GM18517 (cell line): ENCODE data around the gene GPX6.
"Not testable (repeated sequence)": the region's sequence is repeated elsewhere in the genome, so short reads cannot be mapped to it uniquely, and the experiment has no call there.

Experiments used
- ATAC-seq: cut with Tn5 transposase; IDR thresholded peaks from one replicate; pipeline ENCODE4 v1.9.1; 2021; ENCODE audit warnings: mild to moderate bottlenecking, moderate library complexity; ENCODE audit not compliant: unreplicated experiment

Gene GPX6, protein sequence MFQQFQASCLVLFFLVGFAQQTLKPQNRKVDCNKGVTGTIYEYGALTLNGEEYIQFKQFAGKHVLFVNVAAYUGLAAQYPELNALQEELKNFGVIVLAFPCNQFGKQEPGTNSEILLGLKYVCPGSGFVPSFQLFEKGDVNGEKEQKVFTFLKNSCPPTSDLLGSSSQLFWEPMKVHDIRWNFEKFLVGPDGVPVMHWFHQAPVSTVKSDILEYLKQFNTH

GRCh38 chr6:28515676-28516075 lies at the start of gene GPX6:
Gene GPX6, minus strand, starts transcription at chr6:28515793. Its CDS starts 50 bp downstream, at chr6:28515743.
- ATAC-seq, result no peak

DNA sequence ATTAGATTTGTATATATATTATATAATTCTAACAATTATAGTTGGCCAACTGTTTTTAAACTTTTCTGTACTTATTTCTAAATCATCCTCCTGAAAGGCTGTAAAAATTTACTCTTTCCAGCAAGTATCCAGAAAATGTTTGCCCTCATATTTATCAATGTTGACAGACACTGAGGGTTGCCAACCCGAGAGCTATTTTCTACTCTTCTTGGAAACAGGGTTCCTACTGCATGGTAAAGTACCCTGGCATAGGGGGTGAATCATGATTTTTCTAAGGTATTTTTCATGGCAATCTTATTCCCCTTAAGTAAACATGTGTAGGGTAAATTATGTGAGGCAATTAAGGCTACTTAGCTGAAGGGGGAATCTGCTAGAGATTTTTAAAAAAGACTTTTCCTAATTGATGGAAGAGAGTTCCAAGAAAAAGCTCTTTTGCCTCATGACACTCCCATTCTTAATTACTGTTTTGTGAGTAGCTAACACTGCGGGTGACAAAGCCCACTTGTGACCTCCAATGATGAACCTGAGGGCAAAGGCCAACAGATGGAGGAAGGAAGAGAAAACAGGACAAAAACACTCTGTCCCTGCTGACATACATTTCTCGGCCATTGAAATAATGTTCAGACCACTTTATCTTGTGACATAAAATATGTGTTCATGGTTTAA lies 48.0 kb upstream of the GPX6 start:
- no peak for ATAC-seq

DNA sequence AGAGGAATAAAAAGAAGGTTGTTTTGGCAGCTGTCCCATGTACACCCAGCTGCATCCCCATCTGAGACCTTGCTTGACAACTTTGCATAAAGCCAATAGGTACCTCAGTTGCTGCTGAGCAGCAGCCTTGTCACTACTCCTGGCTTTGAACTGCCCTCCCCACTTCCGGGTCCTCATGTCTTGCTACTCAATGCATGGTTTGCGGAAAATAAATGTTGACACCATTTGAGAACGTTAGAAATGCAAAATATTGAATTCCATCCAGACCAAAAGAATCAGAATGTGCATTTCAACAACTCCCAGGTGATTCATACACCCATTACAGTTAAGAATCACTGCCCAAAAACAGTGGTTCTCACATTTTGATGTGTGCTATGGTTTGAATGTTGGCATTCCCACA lies 43.0 kb upstream of the GPX6 start:
- ATAC-seq, result no peak

DNA sequence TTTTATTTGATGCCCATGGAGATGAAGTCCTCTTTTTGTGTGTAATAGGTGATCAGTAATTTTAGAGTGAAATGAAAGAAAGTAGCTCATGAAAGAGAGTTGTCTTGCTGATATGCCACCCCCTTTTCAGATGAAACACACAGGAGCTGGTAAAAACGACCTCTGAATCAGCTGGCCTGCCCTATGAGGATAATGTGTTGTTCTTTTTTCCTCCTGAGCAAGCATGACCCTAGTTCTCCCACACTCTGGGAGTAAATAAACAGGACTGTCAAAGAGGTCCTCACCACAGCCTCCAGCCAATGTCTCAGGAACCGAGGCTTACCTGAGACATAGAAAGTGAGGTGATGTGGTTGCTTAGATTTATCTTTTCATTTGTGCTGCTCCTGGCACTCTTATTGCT lies 39.5 kb upstream of the GPX6 start:
- no peak for ATAC-seq

GRCh38 chr6:28553986-28554881 lies 38.6 kb upstream of the GPX6 start:
- no peak for ATAC-seq

- no peak for ATAC-seq
These were observed 37.9 kb upstream of the GPX6 start for GRCh38 chr6:28553384-28553985.

- no peak for ATAC-seq
These were observed 36.5 kb upstream of the GPX6 start for GRCh38 chr6:28551891-28552666.

DNA sequence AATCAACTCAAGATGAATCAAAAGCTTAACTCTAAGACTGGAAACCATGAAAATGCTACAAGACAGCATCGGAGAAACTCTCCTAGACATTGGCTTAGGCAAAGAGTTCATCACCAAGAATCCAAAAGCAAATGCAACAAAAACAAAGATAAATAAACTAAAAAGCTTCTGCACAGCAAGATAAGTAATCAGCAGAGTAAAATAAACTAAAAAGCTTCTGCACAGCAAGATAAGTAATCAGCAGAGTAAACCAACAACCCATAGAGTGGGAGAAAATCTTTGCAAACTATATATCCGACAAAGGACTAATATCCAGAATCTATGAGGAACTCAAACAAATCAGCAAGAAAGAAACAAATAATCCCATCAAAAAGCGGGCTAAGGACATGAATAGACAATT lies 31.4 kb upstream of the GPX6 start:
- ATAC-seq, result not testable (repeated sequence)

- no peak for ATAC-seq
These were observed 30.4 kb upstream of the GPX6 start for GRCh38 chr6:28545955-28546354.

- ATAC-seq, result no peak
These were observed 28.3 kb upstream of the GPX6 start for GRCh38 chr6:28543651-28544610.

DNA sequence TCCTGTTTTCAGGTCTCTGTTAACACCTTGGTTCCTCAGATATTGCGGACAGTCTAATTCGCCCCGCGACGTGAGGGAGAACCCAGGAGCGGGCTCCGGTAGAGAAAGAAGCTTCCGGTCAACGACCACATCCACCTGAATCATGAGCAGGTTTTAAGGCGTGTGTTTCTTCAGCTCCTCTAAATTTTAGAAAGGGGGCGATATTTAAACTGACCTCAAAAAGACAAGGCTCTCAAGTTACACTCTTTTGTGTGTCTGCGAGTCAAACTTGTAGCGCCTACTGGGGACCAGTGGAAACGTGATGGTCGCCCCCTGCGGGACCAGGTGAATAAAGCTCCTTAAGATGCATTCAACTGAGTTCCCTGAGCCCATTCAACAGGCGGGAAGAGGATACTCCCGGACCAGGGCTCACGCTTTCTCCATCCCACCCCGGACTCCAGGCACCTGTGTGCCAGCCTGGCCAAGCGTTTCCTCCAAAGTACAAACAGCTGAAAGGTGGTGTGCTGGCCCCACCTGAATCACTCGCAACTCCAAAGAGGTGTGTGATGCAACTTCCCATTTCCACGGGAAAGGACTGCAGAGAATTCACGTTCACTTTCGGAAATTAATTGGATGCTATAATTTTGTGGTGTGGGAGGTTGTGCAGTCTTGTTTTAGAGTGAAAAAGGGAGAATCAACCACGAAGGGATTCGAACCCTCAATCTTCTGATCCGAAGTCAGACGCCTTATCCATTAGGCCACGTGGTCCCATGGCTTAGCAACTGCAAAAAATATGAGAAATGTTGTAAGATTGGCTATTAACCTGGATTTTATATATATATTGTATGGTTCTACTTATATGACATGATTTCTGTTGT lies 27.1 kb upstream of the GPX6 start:
- no peak for ATAC-seq

DNA sequence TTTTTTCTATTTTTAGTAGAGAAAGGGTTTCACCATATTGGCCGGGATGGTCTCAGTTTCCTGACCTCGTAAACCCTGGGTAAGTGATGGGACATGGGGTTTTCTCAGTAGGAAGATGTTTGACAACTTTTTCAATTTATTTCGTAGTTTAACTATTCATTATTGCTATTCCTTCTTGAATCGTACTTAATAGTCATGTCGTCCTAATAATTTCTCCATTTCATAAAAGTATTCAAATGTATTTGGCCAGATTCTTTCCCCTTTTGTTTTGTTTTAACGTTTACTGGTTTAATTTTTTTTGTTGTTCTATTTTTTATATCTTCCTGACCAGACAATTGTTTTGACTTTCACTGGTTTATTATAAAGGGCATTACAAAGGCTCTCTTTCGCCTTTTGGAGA lies 26.4 kb upstream of the GPX6 start:
- ATAC-seq, result no peak

- no peak for ATAC-seq
These were observed 22.0 kb upstream of the GPX6 start for GRCh38 chr6:28537509-28538140.

- ATAC-seq, result no peak
These were observed 21.5 kb upstream of the GPX6 start for GRCh38 chr6:28537065-28537464.

- ATAC-seq, result no peak
These were observed 19.3 kb upstream of the GPX6 start for GRCh38 chr6:28534875-28535274.

GRCh38 chr6:28534306-28534705 lies 18.7 kb upstream of the GPX6 start:
- no peak for ATAC-seq

DNA sequence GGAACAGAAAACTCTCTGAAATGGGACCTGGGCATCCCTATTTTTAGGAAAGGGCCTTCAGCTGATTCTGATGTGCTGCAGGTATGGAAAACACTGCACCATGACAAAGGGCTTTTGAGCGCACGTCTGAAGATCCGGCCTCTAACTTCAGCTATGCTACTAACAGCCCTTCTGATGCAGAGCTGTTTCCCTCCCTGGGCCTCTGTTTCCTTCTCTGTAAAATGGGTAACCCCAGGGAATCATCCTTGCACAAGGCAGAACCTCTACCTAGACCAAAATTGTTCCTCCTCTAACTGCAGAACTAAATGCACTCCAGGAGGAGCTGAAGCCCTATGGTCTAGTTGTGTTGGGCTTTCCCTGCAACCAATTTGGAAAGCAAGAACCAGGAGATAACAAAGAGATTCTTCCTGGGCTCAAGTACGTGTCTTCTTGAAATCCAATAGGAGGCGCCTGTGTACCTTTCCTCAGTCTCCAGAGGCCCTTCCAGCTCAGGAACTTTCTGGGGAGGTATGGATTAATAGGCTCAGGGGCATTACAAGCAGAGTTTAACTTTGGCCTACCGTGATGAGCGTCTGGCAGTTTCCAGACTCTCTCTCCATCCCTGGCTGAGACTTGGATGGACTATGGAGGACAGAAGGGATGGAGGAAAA lies 16.0 kb upstream of the GPX6 start:
- ATAC-seq, result no peak

- ATAC-seq, result no peak
These were observed 15.2 kb upstream of the GPX6 start for GRCh38 chr6:28530777-28531176.
